ENCODE measurements around the gene SLC6A11. TPM values are rescaled to one million over a fixed set of nuclear protein-coding genes. Genes with fewer than 3 reads are reported as not detected.

SLC6A11 gene
- total RNA-seq, 2 experiments from 2014 or later = not detected

DNA sequence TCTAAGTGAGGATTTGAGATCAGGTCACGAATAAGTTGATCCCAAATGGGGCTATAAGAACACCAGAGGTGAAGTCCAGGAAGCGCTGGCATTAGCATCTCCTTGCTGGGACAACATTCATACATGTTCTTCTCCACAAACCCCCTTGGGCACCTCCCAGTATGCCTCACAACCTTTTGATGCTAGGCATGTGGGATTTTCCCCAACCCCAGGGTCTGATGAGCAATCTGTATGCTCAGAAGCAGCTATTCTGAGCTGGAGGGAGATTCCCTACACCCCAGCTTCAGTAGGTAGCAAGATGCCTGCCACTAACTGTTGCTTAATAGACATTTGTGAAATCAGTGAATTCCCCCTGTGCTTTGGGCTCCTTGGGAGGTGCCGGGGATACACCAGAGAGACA, 32.2 kb downstream of the SLC6A11 start:
- ChIA-PET POLR2A (no interaction called here), CTCF (no interaction called here)
- Mint-ChIP-seq H3K36me3 (ENCODE audit: low read depth) (no peaks in the 10 kb centered on the region), H3K27me3 (ENCODE audit: low read depth) (peaks cover 3% of the 10 kb centered on the region), H3K27ac (no peak overlapping the region), H3K9me3 (ENCODE audit: insufficient read depth) (no peaks in the 10 kb centered on the region), H3K4me1 (ENCODE audit: low read depth) (no peaks in the 10 kb centered on the region), H3K4me3 (no peak overlapping the region)
- ATAC-seq = no peak
- DNase-seq = no peak

DNA sequence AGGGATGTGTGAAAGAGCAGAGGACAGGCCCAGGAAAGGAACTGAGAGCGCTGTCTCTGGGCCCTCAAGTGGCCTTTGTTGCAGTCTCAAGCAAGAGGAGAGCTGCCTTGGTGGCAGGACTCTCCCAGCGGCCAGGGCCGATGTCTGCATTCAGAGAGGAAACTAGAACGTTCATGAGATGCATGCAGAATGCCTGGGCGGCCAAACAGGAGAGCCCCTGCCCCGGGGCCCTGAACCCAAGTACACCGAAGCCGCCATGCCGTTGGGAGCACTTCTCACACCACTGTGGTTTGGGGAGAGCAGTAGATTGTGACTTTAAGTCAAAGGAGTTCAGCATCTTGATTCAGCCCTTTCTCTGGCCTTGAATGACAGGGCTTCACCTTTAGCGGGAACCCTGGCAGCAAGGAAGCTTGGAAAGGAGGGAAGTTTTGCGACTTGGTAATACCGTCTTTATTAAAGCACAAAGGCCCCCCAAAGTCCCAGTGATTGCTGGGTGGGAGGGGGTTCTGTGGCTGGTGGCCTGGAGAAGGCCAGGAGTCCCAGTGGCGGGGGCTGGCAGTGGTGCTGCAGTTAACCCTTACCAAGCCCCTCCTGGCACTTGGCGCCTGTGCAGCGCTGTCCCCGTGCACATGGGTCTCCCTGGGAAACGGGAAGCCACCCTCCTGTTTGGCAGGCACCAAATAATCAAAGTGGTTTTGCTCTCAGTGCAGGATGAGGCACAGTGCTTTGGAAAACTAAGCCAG, 36.2 kb downstream of the SLC6A11 start:
- CTCF ChIA-PET = no interaction called here
- Mint-ChIP-seq H3K4me3 (no peak overlapping the region), H3K36me3 (ENCODE audit: low read depth) (no peaks in the 10 kb centered on the region), H3K9me3 (ENCODE audit: insufficient read depth) (no peaks in the 10 kb centered on the region), H3K27me3 (ENCODE audit: low read depth) (no peaks in the 10 kb centered on the region), H3K4me1 (ENCODE audit: low read depth) (no peaks in the 10 kb centered on the region), H3K27ac (no peak overlapping the region)
- DNase-seq (no peak), ATAC-seq (no peak)
- POLR2A ChIA-PET = no interaction called here

DNA sequence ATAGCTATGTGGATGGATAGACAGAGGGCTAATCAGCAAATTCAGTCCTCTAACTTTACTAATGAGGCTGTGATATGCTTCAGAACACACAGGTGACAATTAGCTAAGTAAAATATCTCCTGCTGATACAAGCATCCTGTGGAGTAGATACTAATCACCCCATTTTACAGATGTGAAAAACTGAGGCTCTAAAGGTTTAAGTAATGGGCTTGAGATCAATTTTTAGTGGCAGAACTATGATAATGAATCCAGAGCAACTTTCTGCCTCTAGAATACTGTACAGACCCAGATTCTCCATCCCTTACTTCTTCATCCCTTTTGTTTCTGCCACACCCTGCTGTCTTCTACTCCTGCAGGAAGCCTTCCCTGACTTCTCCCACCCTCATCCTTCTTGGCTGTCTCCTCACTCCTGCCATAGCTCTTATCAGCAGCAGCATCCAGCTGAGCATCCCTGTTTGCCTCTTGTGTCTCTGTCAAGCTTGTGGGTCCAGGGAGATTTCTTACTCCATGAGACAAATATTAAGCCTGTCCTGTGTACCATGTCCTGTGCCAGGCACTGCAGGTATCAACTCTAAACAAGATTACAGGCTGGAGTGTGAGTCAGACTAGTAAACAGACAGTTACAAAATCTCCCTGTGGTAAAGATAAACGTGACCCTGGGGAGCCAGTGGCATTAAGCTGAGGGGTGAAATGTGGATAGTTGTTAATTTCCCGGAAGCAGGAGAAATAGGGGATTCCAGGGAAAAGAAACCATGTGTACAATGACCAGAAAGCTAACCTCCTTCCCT, 39.2 kb downstream of the SLC6A11 start:
- CTCF ChIA-PET = no interaction called here
- H3K27ac Mint-ChIP-seq = no peak overlapping the region

GRCh38 chr3:10855871-10856662, 40.0 kb downstream of the SLC6A11 start:
- ATAC-seq = no peak
- H3K36me3 Mint-ChIP-seq (ENCODE audit: low read depth) = no peaks in the 10 kb centered on the region
- ChIA-PET POLR2A (no interaction called here), CTCF (no interaction called here)
- no peaks in the 10 kb centered on the region for H3K9me3 Mint-ChIP-seq (ENCODE audit: insufficient read depth)
- no peaks in the 10 kb centered on the region for H3K27me3 Mint-ChIP-seq (ENCODE audit: low read depth)
- H3K4me1 Mint-ChIP-seq (ENCODE audit: low read depth) = no peaks in the 10 kb centered on the region
- H3K27ac Mint-ChIP-seq = no peak overlapping the region
- H3K4me3 Mint-ChIP-seq = no peak overlapping the region
- DNase-seq = no peak

More for the DNA sequence above, 39.2 kb downstream of the SLC6A11 start:
- ATAC-seq = no peak
- no peaks in the 10 kb centered on the region for H3K9me3 Mint-ChIP-seq (ENCODE audit: insufficient read depth)
- no peaks in the 10 kb centered on the region for H3K36me3 Mint-ChIP-seq (ENCODE audit: low read depth)
- POLR2A ChIA-PET = no interaction called here
- H3K4me1 Mint-ChIP-seq (ENCODE audit: low read depth) = no peaks in the 10 kb centered on the region
- H3K27me3 Mint-ChIP-seq (ENCODE audit: low read depth) = no peaks in the 10 kb centered on the region
- no peak overlapping the region for H3K4me3 Mint-ChIP-seq
- no peak for DNase-seq

GRCh38 chr3:10857235-10857634, 41.2 kb downstream of the SLC6A11 start:
- Mint-ChIP-seq H3K9me3 (ENCODE audit: insufficient read depth) (no peaks in the 10 kb centered on the region), H3K27ac (no peak overlapping the region), H3K4me3 (no peak overlapping the region), H3K4me1 (ENCODE audit: low read depth) (no peaks in the 10 kb centered on the region), H3K27me3 (ENCODE audit: low read depth) (no peaks in the 10 kb centered on the region), H3K36me3 (ENCODE audit: low read depth) (no peaks in the 10 kb centered on the region)
- ChIA-PET CTCF (no interaction called here), POLR2A (no interaction called here)
- ATAC-seq (no peak), DNase-seq (no peak)

DNA sequence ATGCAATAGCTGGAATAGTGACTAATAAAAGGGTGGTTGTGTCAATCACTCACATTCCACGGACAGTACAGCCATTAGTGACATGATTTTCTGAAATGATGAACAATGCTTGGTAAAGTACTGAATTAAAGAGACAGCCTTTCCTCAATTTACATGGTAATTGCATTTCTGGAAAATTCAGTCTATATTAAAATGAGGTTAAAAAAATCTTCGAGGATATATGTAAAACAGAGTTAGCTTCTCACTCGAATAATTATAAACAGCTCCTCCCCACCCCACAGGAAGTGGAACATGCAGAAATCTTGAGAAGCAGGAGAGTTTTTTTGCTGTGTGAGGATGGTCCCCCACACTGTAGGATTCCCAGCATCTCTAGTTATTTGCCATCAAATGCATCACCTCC, 42.1 kb downstream of the SLC6A11 start:
- DNase-seq = no peak
- ChIA-PET CTCF (no interaction called here), POLR2A (no interaction called here)
- no peaks in the 10 kb centered on the region for H3K4me1 Mint-ChIP-seq (ENCODE audit: low read depth)
- ATAC-seq = no peak
- no peak overlapping the region for H3K4me3 Mint-ChIP-seq
- no peaks in the 10 kb centered on the region for H3K27me3 Mint-ChIP-seq (ENCODE audit: low read depth)
- no peaks in the 10 kb centered on the region for H3K36me3 Mint-ChIP-seq (ENCODE audit: low read depth)
- no peaks in the 10 kb centered on the region for H3K9me3 Mint-ChIP-seq (ENCODE audit: insufficient read depth)
- H3K27ac Mint-ChIP-seq = no peak overlapping the region

GRCh38 chr3:10867384-10867783, 51.4 kb downstream of the SLC6A11 start:
- H3K36me3 Mint-ChIP-seq (ENCODE audit: low read depth) = no peaks in the 10 kb centered on the region

DNA sequence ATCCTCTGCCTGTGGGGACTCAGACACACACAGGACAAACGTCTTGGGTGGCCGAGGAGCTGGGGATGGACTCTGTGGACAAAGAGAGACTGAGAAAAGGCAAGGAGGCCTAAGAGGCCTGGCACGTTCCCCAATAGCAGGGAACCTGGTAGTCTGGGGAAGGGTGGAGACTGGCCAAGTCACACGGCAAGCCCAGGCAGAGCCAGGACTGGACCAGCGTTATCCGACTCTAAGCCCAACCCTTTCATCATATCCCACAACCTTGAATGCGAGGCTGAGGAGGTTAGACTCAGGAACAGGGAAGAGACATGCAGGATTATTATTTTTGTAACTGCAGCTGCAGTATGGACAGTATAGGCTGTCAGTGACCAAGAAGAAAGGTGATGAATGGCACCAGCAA, 53.4 kb downstream of the SLC6A11 start:
- DNase-seq = no peak
- H3K4me3 Mint-ChIP-seq = no peak overlapping the region
- no peak for ATAC-seq
- CTCF ChIA-PET = no interaction called here
- POLR2A ChIA-PET = interaction anchor here (0.7 kb wide), 1 partner anchor 23 kb away, joined by 3 read pairs; no protein-coding TSS in a partner anchor
- H3K9me3 Mint-ChIP-seq (ENCODE audit: insufficient read depth) = no peaks in the 10 kb centered on the region
- H3K27ac Mint-ChIP-seq = no peak overlapping the region
- H3K4me1 Mint-ChIP-seq (ENCODE audit: low read depth) = no peaks in the 10 kb centered on the region
- H3K27me3 Mint-ChIP-seq (ENCODE audit: low read depth) = peaks cover 3% of the 10 kb centered on the region
- no peaks in the 10 kb centered on the region for H3K36me3 Mint-ChIP-seq (ENCODE audit: low read depth)

More at GRCh38 chr3:10867384-10867783, 51.4 kb downstream of the SLC6A11 start:
- no peaks in the 10 kb centered on the region for H3K9me3 Mint-ChIP-seq (ENCODE audit: insufficient read depth)
- no peaks in the 10 kb centered on the region for H3K4me1 Mint-ChIP-seq (ENCODE audit: low read depth)
- ChIA-PET CTCF (no interaction called here), POLR2A (no interaction called here)
- H3K27me3 Mint-ChIP-seq (ENCODE audit: low read depth) = peaks cover under 1% of the 10 kb centered on the region
- H3K4me3 Mint-ChIP-seq = no peak overlapping the region
- ATAC-seq (no peak), DNase-seq (peak; percentile 28)
- no peak overlapping the region for H3K27ac Mint-ChIP-seq

- CTCF ChIA-PET = no interaction called here
Measured at GRCh38 chr3:10870296-10870695, 54.3 kb downstream of the SLC6A11 start.

GRCh38 chr3:10873415-10873814, 57.4 kb downstream of the SLC6A11 start:
- H3K4me1 Mint-ChIP-seq (ENCODE audit: low read depth) = peaks cover 7% of the 10 kb centered on the region
- POLR2A ChIA-PET = no interaction called here
- DNase-seq = no peak
- no peak for ATAC-seq
- no peak overlapping the region for H3K27ac Mint-ChIP-seq
- no peaks in the 10 kb centered on the region for H3K36me3 Mint-ChIP-seq (ENCODE audit: low read depth)
- CTCF ChIA-PET = no interaction called here
- H3K9me3 Mint-ChIP-seq (ENCODE audit: insufficient read depth) = no peaks in the 10 kb centered on the region
- H3K4me3 Mint-ChIP-seq = no peak overlapping the region
- peaks cover 5% of the 10 kb centered on the region for H3K27me3 Mint-ChIP-seq (ENCODE audit: low read depth)

More at GRCh38 chr3:10870296-10870695, 54.3 kb downstream of the SLC6A11 start:
- Mint-ChIP-seq H3K27ac (no peak overlapping the region), H3K4me1 (ENCODE audit: low read depth) (no peaks in the 10 kb centered on the region), H3K4me3 (no peak overlapping the region), H3K9me3 (ENCODE audit: insufficient read depth) (no peaks in the 10 kb centered on the region), H3K36me3 (ENCODE audit: low read depth) (no peaks in the 10 kb centered on the region), H3K27me3 (ENCODE audit: low read depth) (peaks cover 3% of the 10 kb centered on the region)
- ATAC-seq = no peak
- no peak for DNase-seq
- POLR2A ChIA-PET = interaction anchor here (0.7 kb wide), 1 partner anchor 24 kb away, joined by 3 read pairs; no protein-coding TSS in a partner anchor

DNA sequence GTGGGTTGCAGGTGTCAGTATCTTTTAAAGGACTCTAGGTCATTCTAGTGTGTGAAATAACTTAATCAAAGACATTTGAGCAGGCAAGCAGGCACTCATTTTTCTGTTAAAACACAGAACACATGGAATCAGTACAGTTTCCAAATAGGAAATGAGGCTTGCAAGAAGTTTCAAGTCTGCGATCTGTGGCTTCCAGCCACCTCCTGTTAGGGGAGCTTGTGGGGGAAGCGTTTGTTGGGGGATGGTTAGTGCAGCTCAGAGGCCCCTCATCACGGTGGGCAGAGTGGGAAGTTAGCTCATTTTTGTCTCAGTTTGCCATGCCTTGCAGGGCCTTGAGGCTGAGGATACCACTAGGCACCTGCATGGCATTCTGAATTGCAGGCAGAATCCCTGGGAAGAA, 59.9 kb downstream of the SLC6A11 start:
- ChIA-PET POLR2A (no interaction called here), CTCF (no interaction called here)
- Mint-ChIP-seq H3K4me1 (ENCODE audit: low read depth) (peaks cover 7% of the 10 kb centered on the region), H3K27me3 (ENCODE audit: low read depth) (peaks cover 5% of the 10 kb centered on the region), H3K9me3 (ENCODE audit: insufficient read depth) (no peaks in the 10 kb centered on the region), H3K27ac (no peak overlapping the region), H3K36me3 (ENCODE audit: low read depth) (no peaks in the 10 kb centered on the region), H3K4me3 (no peak overlapping the region)
- DNase-seq = no peak
- ATAC-seq = no peak

DNA sequence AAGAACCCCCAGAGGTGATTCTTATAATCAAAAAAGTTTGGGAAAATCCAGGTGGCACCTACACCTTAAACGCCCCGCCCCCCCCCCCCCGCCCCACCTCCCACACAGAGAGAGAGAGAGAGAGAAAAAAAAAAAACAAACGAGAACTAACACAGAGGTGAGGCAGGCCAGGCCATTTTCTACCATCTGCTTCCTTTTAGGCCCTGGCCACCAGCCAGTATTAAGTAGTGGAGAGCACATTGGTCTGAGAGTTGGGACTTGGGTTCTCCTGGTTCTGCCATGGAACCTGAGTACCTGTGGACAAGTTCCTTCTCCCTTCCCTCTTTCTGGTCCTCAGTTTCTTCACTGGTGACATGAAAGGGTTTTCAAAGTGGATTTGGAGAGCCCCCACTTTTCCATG, 60.6 kb downstream of the SLC6A11 start:
- Mint-ChIP-seq H3K9me3 (ENCODE audit: insufficient read depth) (no peaks in the 10 kb centered on the region), H3K27me3 (ENCODE audit: low read depth) (peaks cover 5% of the 10 kb centered on the region), H3K4me1 (ENCODE audit: low read depth) (peaks cover 7% of the 10 kb centered on the region), H3K36me3 (ENCODE audit: low read depth) (no peaks in the 10 kb centered on the region), H3K27ac (no peak overlapping the region), H3K4me3 (no peak overlapping the region)
- DNase-seq = no peak
- POLR2A ChIA-PET = no interaction called here
- CTCF ChIA-PET = no interaction called here
- no peak for ATAC-seq

Data from activated CD8-positive, alpha-beta T cell treated with anti-CD3 and anti-CD28 coated beads, Interleukin-2, amount 10 ng/mL, durations not matched to agents 7 days and 5 days (primary cell).